ENCODE results near the gene TNFRSF8.
"Not testable (repeated sequence)": the region's sequence is repeated elsewhere in the genome, so short reads cannot be mapped to it uniquely, and the experiment has no call there.

The TNFRSF8 gene

DNA sequence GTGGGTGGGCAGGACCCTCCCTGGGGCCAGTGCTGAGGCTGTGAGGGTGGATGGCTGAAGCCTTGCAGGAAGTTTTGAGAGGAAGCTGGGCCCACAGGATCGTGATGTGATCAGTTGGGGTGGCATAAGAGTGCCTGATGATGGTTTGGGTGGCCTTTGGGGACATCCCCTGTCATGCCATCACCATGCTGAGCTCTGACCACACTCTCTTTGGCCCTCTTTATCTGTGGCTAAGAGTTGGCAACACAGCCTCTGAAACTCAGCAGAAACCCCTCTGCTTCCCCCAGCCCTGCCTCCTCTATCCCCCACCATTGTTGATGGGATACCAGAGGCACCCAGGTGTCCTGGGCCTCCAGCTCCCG lies 24.0 kb upstream of the TNFRSF8 start:
- no peak for DNase-seq

DNA sequence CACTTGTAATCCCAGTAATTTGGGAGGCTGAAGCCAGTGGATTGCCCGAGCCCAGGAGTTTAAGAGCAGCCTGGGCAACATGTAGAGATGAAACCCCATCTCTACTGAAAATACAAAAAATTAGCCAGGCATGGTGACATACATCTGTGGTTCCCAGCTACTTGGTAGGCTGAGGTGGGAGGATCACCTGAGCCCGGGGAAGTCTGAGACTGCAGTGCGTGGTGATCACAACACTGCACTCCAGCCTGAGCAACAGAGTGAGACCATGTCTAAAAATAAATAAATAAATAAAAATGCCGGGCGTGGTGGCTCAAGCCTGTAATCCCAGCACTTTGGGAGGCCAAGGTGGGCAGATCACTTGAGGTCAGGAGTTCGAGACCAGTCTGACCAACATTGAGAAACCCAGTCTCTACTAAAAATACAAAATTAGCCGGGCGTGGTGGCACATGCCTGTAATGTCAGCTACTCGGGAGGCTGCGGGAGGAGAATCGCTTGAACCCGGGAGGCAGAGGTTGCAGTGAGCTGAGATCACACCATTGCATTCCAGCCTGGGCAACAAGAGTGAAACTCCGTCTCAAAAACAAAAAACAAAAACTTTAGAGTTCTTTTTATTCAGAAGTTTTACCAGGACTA lies 23.2 kb upstream of the TNFRSF8 start:
- not testable (repeated sequence) for DNase-seq

DNA sequence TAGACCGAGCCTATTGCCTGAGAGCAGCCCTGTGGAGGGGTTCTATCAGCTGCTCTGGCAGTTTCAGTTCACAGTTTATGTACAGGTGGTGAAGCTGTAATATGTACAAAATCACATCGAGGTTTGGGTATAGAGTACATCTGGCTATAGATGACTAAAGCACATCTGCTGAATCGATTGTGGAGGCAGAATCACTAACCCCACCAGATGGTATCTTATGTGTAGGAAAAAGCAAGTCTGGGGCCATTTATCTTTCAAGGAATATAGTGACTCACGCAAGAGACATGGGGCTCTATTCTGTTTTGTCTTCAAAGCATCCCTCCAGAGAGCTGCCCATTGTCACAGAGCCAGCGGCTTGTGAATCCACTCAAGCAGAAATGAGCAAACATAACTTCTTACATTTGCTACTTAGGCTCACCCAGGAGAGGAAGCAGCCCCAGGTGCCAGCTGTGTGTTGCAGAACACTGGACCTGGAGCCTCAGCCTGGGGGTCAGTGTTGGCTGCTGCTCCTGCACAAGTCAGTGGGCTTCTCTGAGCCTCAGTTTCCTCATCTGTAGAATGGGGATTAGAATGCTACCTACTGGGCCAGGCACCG lies 22.5 kb upstream of the TNFRSF8 start:
- DNase-seq = peak in 1 of 2 experiments; percentile 63

DNA sequence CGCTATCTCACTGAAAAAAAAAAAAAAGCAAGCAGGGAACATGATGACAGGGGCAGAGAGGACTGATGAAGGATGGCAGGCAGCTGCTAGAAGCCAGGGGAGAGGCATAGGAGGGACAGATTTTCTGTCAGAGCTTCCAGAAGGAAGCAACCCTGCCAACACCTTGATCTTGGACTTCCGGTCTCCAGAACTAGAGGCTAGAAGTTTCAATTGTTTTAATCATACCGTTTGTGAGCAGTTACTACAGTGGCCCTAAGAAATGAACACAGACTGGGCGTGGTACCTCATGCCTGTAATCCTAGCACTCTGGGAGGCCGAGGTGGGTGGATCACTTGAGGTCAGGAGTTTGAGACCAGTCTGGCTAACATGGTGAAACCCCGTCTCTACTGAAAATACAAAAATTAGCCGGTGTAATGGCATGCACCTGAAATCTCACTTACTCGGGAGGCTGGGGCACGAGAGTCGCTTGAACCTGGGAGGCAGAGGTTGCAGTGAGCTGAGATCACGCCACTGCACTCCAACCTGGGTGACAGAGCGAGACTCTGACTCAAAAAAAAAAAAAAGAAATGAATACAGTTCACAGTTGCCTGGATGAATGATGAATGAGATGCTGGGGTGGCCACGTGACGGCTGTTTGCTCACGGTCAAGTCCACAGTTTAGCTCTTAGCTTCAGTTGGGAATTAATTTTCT lies 18.8 kb upstream of the TNFRSF8 start:
- peak in 1 of 2 experiments; percentile 50 for DNase-seq

DNA sequence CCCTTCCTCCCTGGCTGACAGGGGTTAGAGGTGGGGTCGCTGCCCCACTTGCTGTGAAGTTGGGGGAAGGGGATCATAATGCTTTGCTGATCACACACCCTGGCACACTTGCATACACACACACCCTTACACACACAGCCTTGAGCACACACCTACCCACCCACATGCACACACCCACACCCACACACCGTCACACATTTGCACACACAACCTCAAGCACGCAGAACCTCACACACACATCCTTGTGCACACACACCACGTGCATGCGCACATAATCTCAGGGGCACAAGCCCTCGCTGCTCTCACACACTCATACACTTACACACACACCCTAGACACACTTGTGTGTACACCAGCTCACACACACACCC lies 16.4 kb upstream of the TNFRSF8 start:
- DNase-seq = no peak

DNA sequence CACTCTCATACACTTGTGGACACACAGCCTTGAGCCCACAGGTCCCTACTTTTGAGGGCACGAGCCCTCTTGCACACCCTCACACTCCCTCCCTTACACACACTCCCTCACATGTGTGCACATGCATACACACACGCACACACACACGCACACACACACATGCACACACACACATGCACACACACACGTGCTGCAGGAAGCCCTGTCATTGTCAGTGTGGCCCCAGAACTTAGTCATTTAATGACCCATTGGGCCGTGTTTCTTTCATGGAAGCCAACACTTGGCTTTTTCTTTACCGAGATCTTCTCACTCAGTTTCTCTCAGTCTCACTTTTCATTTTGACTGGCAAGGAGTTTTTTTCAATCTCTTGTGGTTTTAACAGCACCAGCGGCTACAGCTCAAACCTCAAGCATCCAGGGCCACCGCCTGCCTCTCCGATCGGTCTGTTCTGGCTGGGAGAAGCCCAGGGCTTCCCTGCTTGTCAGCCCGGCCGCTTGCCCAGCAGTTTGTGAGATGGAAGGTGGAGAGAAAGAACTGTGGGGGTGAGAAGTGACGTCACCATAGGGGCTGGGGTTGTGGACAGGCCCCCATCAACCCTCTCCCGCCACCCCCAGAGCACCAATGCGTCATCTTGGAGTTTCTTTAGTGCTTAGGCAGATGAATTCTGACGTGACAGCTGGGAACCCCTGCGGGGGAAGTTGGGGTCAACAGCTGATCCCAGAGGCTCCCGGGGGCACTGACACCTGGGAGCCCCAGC lies 15.8 kb upstream of the TNFRSF8 start:
- DNase-seq = peak; percentile 87 to 88

DNA sequence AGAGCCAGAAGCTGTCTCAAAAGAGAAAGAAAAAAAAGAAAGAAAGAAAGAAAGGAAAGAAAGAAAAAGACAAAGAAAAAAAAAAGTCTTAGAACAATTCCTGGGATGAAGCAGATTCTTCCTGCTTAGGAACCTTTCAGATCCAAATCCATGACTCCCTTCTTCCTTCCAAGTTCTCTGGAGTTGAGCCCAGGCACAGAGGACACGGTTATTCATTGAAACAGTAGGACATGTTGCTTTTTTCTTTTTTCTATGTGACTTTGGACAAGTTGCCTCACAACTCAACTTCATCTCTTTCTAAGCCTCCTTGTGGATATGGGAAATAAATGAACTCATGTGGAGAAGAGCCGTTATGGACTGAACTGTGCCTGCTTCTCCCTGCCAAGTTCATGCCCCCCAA lies 14.7 kb upstream of the TNFRSF8 start:
- DNase-seq = no peak

DNA sequence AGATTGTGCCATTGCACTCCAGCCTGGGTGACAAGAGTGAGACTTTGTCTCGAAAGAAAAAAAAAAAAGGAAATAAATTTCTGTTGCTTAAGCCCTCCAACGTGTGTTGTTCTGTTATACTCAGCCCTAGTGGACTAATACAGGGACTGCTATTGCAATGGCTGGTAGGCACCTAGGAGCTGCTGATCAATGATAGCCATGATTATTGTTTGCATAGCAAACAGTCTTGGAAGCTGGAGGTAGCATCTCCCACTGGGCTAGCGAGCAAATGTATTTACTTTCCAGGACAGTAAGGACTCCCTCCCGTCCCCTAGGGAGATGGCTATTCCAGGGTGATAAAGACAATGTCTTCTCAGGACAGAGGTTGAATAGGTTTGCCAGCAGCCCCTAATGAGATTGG lies 13.5 kb upstream of the TNFRSF8 start:
- peak in 1 of 2 experiments; percentile 18 for DNase-seq

DNA sequence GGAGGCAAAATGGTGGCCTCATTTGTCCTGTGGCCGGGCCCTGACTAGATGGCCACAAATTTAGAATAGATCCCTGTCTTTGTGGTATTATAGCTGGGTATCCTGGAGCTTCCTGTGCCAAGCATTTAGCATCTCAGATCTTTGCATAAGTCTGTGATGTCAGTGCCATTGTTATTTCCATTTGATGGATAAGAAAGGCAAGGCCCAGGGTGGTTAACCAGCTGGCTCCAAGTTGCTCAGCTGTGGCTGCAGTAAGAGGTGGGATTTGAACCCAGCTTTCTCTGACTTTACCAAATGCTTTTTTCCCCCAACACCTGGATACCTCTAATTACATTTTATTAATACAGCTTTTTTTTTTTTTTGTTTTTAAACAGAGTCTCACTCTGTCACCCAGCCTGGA lies 11.7 kb upstream of the TNFRSF8 start:
- DNase-seq = no peak

DNA sequence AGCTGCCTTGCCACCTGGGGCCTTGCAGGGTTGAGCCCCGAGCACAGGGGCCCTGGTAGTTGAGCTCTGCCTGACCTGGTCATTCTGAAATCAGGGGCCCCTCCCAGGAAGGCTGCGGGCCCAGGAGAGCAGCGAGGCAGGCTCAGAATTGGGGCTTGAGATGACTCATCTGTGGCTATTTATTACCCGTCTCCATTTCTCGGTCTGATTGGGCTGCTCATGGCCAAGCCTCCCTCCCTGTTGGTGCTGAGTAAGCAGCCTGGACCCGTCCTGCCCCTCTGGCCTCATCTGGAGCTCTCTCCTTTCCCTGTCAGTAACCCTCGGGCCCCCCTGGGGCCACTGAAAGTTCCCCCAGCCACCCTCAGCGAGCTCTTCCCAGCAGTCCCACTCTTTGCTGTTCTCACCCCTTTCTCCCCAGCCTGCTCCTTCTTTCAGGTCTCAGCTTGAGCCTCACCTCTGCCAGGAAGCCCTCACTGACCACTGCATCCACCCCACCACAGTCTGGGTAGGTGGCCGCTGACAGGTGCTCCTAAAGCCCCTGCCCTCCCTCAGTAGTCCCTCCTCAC lies 11.0 kb upstream of the TNFRSF8 start:
- DNase-seq = peak in 1 of 2 experiments; percentile 70

DNA sequence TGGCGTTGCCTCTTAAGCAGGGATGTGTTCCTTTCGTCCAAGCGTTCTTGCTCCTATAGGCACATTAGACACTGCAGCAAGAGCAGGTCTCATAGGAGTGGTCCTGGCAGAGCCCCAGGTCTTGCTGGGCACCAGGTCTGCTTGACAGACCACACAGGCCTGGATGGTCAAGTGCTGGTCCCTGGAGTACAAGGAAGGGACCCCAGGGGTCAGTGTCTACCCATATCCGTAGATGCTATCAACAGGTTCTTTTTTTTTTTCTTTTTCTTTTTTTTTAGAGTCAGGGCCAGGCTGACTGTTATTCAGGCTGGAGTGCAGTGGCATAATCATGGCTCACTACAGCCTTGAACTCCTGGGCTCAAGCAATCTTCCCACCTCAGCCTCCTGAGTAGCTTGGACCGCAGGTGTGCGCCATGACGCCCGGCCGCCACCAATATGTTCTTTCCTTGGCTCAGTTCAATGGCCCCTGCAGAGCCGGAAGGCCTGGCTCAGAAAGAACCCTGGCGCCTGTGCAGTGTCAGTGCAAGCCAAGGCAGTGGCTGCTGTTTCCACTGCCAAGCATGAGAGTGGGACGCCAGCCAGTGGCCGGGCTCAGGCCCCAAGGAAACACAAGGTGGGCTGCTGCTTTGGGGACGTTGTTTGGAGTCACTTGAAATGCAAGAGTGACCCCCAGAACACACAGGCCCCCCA lies 10.0 kb upstream of the TNFRSF8 start:
- DNase-seq = no peak

DNA sequence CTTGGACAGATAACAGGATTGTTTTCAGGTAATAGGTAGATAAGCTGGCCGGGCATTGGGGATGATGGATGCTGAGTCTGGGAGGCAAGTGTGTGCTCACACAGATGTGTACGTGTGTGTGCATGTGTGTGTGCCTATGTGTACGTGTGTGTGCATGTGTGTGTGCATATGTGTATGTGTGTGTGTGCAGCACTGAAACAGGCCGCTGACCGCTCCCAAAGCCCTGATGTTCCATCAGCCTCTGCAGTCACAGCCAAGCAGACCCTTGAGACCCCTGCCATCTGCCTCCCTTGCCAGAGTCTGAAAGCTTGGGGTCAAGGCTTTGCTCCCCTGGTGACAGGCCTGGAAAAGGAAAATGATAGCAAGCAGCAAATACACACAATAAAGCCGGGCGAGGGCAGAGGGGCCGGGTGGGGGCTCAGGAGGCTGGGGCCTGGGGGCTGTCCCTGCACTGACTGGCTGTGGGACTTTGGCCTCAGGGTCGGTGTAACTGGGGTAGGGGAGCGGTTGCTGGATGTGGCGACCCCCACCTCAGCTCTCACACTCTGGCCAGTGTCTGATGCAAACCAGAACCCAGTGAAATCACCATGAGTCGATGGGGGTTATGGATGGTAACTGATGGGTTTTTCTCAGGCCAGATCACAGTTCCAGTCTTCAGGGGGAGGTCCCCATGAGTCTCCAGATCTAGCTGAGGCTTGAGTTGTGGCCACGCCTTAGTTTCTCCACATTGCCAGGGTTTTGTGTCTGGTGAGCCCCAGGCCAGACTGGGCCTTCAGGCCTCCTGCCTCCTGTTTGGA lies 9.2 kb upstream of the TNFRSF8 start:
- DNase-seq = peak in 1 of 2 experiments; percentile 49

DNA sequence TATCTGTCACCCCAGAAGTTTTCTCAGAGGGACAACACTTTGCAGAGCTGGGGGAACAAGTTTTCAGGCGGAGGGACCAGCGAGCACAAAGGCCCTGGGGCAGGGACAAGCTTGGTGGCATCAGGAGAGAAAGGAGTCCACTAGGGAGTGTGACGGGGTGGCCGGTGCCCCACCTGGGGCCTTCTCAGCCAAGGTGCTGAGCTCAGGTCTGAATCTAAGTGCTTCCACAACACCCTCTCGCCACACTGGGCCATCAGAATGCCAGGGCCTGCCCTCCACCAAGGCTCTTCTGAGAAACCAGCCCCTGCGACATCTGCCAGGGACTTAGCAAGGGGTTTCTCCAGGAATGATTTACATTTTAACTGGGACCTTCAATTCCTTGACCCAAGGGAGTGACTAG lies 7.8 kb upstream of the TNFRSF8 start:
- DNase-seq = peak in 1 of 2 experiments; percentile 19

DNA sequence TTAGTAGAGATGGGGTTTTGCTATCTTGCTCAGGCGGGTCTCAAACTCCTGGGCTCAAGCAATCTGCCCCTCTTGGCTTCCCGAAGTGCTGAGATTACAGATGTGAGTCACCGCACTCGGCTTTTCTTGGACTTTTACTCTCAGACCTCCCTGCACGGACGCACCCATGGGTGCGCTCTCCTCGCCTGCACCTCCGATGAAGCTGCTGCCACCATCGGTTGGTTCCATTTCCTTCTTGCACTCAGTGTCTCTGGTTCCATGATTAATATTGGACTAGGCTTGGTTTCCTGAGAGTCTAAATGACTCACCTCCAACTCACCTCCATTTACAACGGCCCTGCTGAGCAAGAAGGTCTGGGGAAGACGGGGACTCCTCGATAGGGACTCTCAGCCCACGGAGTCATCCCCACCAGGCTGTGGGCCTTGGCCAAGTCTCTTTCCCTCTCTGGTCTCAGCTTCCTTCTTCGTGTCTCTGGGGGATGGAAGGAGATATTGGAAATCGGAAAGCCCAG lies 6.7 kb upstream of the TNFRSF8 start:
- peak; percentile 67 to 72 for DNase-seq

DNA sequence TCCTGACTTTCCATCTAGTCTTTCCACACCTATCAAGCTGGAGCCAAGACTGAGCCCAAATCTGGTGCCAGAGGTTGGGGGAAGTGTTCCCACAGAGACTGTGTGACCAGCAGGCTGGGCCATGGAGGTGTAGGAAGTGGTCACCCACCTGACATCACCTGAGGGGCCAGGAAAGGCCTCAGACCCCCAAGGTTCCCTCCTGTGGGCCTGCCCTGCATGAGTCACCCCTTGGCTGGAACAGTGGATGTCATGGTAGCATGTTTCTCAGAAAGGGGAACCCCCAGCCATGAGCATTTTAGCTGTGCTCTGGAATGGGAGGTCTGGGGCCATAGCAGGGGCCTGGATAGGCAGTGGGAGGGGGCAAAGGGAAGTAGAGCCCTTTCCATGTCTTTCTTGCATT lies 5.7 kb upstream of the TNFRSF8 start:
- DNase-seq = peak; percentile 79

DNA sequence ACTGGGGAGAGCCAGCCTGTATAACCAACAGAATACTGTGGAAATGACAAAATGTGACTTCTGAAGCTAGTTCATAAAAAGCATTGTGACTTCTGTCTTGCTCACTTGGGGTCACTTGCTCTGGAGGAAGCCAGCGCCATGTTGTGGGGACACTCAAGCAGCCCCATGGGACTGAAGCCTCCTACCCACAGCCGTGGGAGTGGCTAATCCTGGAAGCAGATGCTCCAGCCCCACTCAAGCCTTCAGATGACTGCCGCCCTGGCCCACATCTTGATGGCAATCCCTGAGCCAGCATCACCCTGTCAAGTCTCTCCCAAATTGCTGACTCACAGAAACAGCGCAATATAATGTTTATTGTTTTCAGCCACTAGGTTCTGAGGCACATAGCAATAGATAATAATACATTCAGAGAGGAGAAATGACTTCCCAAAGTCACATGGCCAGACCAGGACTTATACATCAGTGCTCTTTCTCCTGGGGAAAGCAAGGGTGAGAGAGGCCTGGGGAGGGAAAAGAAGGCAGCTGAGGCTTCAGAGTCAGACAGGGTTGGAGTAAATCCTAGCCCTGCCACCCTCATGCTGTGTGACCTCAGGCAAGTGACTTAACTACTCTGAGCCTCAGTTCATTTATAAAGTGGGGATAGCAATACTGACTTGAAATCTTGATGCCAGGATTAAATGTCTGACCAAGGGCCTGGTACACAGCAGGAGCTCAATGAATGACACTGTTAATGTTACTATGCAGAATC lies 5.0 kb upstream of the TNFRSF8 start:
- no peak for DNase-seq

DNA sequence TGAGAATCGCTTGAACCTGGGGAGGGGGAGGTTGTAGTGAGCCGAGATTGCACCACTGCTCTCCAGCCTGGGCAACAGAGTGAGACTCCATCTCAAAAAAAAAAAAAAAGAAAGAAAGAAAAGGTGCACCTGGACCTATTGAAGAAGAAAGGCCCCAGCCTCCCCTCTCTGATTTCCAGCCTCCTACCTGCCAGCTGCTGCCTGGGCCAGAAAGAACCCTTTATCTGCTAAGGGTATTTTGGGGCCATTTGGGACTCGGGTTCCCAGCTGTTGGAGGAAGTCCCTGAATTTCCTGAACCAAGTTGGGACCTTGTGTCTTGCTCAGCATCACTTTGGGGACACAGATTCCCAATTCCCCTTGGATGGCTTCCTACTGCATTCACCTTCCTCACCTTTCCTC lies 3.9 kb upstream of the TNFRSF8 start:
- DNase-seq = no peak

DNA sequence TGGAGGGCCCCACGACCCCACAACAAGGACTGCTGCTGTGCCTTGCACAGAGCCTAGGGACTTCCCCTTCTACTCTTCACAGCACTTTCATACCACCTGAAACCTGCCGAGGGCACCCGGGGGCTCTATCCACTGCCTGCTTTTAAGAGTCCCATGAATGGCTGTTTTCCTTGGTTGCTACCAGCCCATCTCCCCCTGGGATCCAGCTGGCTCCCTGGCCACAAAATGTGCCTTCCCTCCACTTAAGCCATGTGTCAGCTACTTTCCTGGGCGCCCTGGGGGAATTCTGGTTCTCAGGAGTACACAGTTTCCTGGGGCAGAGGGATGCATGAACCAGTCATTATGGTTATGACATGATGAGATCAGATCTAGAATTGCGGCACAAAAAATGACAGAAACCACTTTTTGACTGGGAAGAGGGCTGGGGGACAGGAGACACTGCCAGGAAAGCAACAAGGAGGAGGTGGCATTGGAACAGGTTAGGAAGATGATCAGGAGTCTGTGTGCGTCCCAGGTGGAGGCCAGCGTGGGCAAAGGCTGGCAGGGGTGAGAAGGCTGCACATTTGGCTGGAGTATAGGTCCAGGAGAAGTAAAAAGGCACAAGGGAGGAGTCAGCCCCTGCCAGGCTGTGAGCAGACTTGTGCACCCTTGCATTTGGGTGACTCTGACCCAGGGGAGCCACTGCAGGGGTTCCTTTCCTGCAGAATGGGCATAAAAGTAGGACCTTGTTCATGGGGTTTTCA lies 3.2 kb upstream of the TNFRSF8 start:
- peak; percentile 79 to 83 for DNase-seq

DNA sequence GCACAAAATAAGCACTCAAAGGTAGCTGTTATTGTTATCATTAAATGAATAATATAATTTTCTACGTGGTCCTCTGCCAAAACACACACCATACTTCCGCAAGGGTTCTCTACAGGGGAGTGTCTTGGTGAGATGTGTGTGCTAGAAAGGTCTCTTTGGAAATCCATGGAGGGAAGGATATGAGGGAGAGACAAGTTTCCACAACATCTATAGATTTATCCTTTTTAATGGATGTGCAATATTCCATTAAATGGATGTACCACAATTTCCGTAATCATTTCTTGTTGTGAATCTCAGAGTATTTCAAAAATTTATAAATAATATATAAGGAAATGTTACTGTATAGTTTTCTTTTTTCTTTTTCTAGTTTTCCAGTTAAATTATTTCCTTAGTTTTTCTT lies 2.6 kb upstream of the TNFRSF8 start:
- no peak for DNase-seq
